Tibial nerve (tissue), 4 donors: ENCODE results near the gene BAHCC1. TPM values are rescaled to one million over a fixed set of nuclear protein-coding genes. Genes with fewer than 3 reads are reported as not detected.

Experiments used
- DNase-seq, 2 donors: peaks; one replicate each; pipeline ENCODE4 v3.0.0-alpha.2; 2019; ENCODE audit warnings: low spot score in 2 of 2
- H3K27ac ChIP-seq, 4 donors: fragments of 200-600 bp; sonication (generic) in 3 of 4; one replicate each; pipeline ENCODE4 v1.5.1; 2017 to 2019; ENCODE audit warnings: mild to moderate bottlenecking in 1 of 4
- H3K27me3 ChIP-seq, 2 donors: fragments of 200-600 bp; sonication (generic) in 1 of 2; one replicate each; pipeline versions ENCODE4 v1.5.1 to v1.6.0; 2017 to 2019
- H3K36me3 ChIP-seq, 3 donors: fragments of 200-600 bp; sonication (generic); one replicate each; pipeline ENCODE4 v1.5.1; 2018 to 2019
- H3K4me1 ChIP-seq, 4 donors: fragments of 200-600 bp; sonication (generic) in 3 of 4; one replicate each; pipeline ENCODE4 v1.5.1; 2017 to 2019
- H3K4me3 ChIP-seq, 4 donors: fragments of 200-600 bp; sonication (generic) in 3 of 4; one replicate each; pipeline ENCODE4 v1.5.1; 2017 to 2019; ENCODE audit warnings: mild to moderate bottlenecking in 1 of 4, moderate library complexity in 1 of 4
- H3K9me3 ChIP-seq, 4 donors: fragments of 200-600 bp; sonication (generic) in 3 of 4; one replicate each; pipeline ENCODE4 v1.5.1; 2017 to 2019
- CTCF ChIP-seq, 5 experiments: fragments of 200-600 bp in 3 of 5; fragments of 450-650 bp in 2 of 5; sonication (generic) in 3 of 5; IDR thresholded peaks; one replicate each; pipeline ENCODE4 v1.5.1; 2016 to 2019; ENCODE audit warnings: antibody characterized with exemption in 5 of 5, mild to moderate bottlenecking in 3 of 5, moderate library complexity in 2 of 5
- EP300 ChIP-seq, 2 donors: sonication (generic); formaldehyde crosslinking; IDR thresholded peaks; one replicate each; pipeline ENCODE4 v1.6.1; 2017; ENCODE audit warnings: antibody characterized with exemption in 2 of 2, mild to moderate bottlenecking in 1 of 2
- POLR2A ChIP-seq, 2 donors: fragments of 450-650 bp; IDR thresholded peaks; one replicate each; pipeline ENCODE4 v1.6.1; 2017; ENCODE audit warnings: antibody characterized with exemption in 2 of 2, mild to moderate bottlenecking in 2 of 2, moderate library complexity in 2 of 2
- WGBS, 2 donors: methylation state at CpG; one replicate each; pipeline ENCODE4 v1.1.5; 2018; 5-methylcytosine and 5-hydroxymethylcytosine counted together
- total RNA-seq, 4 donors: library from RNA; depleted of rRNA; stranded (reverse); fragments of >200 nt; gene quantifications; one replicate each; pipeline ENCODE4 v1.1.0, GENCODE V29; 2016

Gene BAHCC1
- total RNA-seq, 4 donors from 2014 or later: 15.1 to 38.7 (median 27.4) TPM

GRCh38 chr17:81432941-81433340 is 37.7 kb downstream of the BAHCC1 start:
- H3K9me3 ChIP-seq: no peaks in the 10 kb centered on the region
- H3K4me1 ChIP-seq: peaks cover 13 to 83% (median 66%) of the 10 kb centered on the region in 4 donors

GRCh38 chr17:81433656-81434055 is 38.4 kb downstream of the BAHCC1 start:
- Histone ChIP-seq H3K9me3 (no peaks in the 10 kb centered on the region), H3K27me3 (no peaks in the 10 kb centered on the region), H3K36me3 (no peaks in the 10 kb centered on the region), H3K4me3 (no peak overlapping the region), H3K27ac (peak overlapping the region in 2 of 4 donors; percentile 89 to 95), H3K4me1 (peaks cover 11 to 83% (median 60%) of the 10 kb centered on the region in 4 donors)
- DNase-seq: no peak
- WGBS, 2 donors: 88 to 90% methylated on average over 21 to 24 of the region's 24 CpGs
- no peak for TF ChIP-seq POLR2A (IDR thresholded peaks at IDR 0.05)
- no peak for TF ChIP-seq EP300 (IDR thresholded peaks at IDR 0.05)
- TF ChIP-seq CTCF (IDR thresholded peaks at IDR 0.05): no peak

More at GRCh38 chr17:81432941-81433340, 37.7 kb downstream of the BAHCC1 start:
- 38 to 70% methylated on average over 9 to 10 of the region's 10 CpGs for WGBS, 2 donors
- peak overlapping the region in 1 of 4 donors; percentile 30 for H3K27ac ChIP-seq
- no peaks in the 10 kb centered on the region for H3K36me3 ChIP-seq
- TF ChIP-seq POLR2A (IDR thresholded peaks at IDR 0.05) (no peak), EP300 (IDR thresholded peaks at IDR 0.05) (no peak), CTCF (IDR thresholded peaks at IDR 0.05) (no peak)
- H3K4me3 ChIP-seq: no peak overlapping the region
- H3K27me3 ChIP-seq: no peaks in the 10 kb centered on the region
- no peak for DNase-seq

GRCh38 chr17:81434072-81434471 is 38.8 kb downstream of the BAHCC1 start:
- Histone ChIP-seq H3K27ac (peak overlapping the region in 2 of 4 donors; percentile 89 to 95), H3K4me1 (peaks cover 7 to 79% (median 55%) of the 10 kb centered on the region in 4 donors), H3K9me3 (no peaks in the 10 kb centered on the region), H3K36me3 (no peaks in the 10 kb centered on the region), H3K27me3 (no peaks in the 10 kb centered on the region), H3K4me3 (no peak overlapping the region)
- WGBS, 2 donors: 40 to 43% methylated on average over 6 to 15 of the region's 15 CpGs
- TF ChIP-seq CTCF (IDR thresholded peaks at IDR 0.05): no peak
- TF ChIP-seq EP300 (IDR thresholded peaks at IDR 0.05): peak in 1 of 2 donors; percentile 20
- DNase-seq: peak in 1 of 2 donors; percentile 34

GRCh38 chr17:81434681-81435417 is 39.6 kb downstream of the BAHCC1 start:
- H3K36me3 ChIP-seq: no peaks in the 10 kb centered on the region
- no peaks in the 10 kb centered on the region for H3K9me3 ChIP-seq
- DNase-seq: no peak
- TF ChIP-seq CTCF (IDR thresholded peaks at IDR 0.05) (no peak), EP300 (IDR thresholded peaks at IDR 0.05) (no peak), POLR2A (IDR thresholded peaks at IDR 0.05) (no peak)
- H3K4me1 ChIP-seq: peaks cover 6 to 77% (median 48%) of the 10 kb centered on the region in 4 donors
- no peaks in the 10 kb centered on the region for H3K27me3 ChIP-seq
- peak overlapping the region; percentile 64 to 95 (median 86) for H3K27ac ChIP-seq
- no peak overlapping the region for H3K4me3 ChIP-seq
- WGBS, 2 donors: 63 to 66% methylated on average over 6 to 16 of the region's 17 CpGs

GRCh38 chr17:81435652-81436293 is 40.5 kb downstream of the BAHCC1 start:
- TF ChIP-seq POLR2A (IDR thresholded peaks at IDR 0.05) (no peak), EP300 (IDR thresholded peaks at IDR 0.05) (no peak), CTCF (IDR thresholded peaks at IDR 0.05) (no peak)
- no peaks in the 10 kb centered on the region for H3K27me3 ChIP-seq
- 33 to 41% methylated on average over 10 of the region's 10 CpGs for WGBS, 2 donors
- H3K9me3 ChIP-seq: no peaks in the 10 kb centered on the region
- H3K4me3 ChIP-seq: no peak overlapping the region
- no peak for DNase-seq
- H3K36me3 ChIP-seq: no peaks in the 10 kb centered on the region
- H3K27ac ChIP-seq: peak overlapping the region; percentile 64 to 95 (median 86)
- H3K4me1 ChIP-seq: peaks cover 6 to 78% (median 41%) of the 10 kb centered on the region in 4 donors
